ENCODE measurements around the gene TRAIP. TPM values are rescaled to one million over a fixed set of nuclear protein-coding genes. Genes with fewer than 3 reads are reported as not detected.

The TRAIP gene
- total RNA-seq, 1 experiment from 2014 or later = 18.5 TPM

- TF ChIP-seq TCF7L2 (IDR thresholded peaks at IDR 0.05; ENCODE audit: low read depth, low read length) (no peak), SIN3A (IDR thresholded peaks at IDR 0.05; ENCODE audit: borderline replicate concordance, insufficient read depth, low read depth, low read length) (no peak), CTCF (IDR thresholded peaks at IDR 0.05) (no peak), POLR2AphosphoS5 (IDR thresholded peaks at IDR 0.05; ENCODE audit: low read depth, low read length) (no peak)
- TF ChIP-seq, protein P1, sequence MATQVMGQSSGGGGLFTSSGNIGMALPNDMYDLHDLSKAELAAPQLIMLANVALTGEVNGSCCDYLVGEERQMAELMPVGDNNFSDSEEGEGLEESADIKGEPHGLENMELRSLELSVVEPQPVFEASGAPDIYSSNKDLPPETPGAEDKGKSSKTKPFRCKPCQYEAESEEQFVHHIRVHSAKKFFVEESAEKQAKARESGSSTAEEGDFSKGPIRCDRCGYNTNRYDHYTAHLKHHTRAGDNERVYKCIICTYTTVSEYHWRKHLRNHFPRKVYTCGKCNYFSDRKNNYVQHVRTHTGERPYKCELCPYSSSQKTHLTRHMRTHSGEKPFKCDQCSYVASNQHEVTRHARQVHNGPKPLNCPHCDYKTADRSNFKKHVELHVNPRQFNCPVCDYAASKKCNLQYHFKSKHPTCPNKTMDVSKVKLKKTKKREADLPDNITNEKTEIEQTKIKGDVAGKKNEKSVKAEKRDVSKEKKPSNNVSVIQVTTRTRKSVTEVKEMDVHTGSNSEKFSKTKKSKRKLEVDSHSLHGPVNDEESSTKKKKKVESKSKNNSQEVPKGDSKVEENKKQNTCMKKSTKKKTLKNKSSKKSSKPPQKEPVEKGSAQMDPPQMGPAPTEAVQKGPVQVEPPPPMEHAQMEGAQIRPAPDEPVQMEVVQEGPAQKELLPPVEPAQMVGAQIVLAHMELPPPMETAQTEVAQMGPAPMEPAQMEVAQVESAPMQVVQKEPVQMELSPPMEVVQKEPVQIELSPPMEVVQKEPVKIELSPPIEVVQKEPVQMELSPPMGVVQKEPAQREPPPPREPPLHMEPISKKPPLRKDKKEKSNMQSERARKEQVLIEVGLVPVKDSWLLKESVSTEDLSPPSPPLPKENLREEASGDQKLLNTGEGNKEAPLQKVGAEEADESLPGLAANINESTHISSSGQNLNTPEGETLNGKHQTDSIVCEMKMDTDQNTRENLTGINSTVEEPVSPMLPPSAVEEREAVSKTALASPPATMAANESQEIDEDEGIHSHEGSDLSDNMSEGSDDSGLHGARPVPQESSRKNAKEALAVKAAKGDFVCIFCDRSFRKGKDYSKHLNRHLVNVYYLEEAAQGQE (IDR thresholded peaks at IDR 0.05; ENCODE audit: insufficient read depth in 1 of 2, low read depth in 2 of 2, low read length in 1 of 2) = no peak
- Histone ChIP-seq H3K9me3 (ENCODE audit: control insufficient read depth, insufficient read depth, low read depth, low read length) (no peaks in the 10 kb centered on the region), H3K36me3 (ENCODE audit: control insufficient read depth, insufficient read depth, low read length) (no peaks in the 10 kb centered on the region), H3K4me1 (ENCODE audit: control insufficient read depth, insufficient read depth, low read length) (no peaks in the 10 kb centered on the region), H3K4me3 (ENCODE audit: low read depth in 2 of 2, low read length in 2 of 2) (no peak overlapping the region), H3K27me3 (ENCODE audit: control insufficient read depth, insufficient read depth, low read length) (no peaks in the 10 kb centered on the region), H3K27ac (ENCODE audit: low read length) (no peak overlapping the region)
- no TSS peak for BruUV-seq (replicated peaks)
- DNase-seq (ENCODE audit: low read depth, low spot score) = no peak
- POLR2A ChIA-PET = interaction anchor here (0.6 kb wide), 1 partner anchor 29 kb away, joined by 3 read pairs; no protein-coding TSS in a partner anchor
- in situ Hi-C loops (cut with HindIII; ENCODE audit: low pct_unique_long_range_greater_than_20kb, low sequenced_read_pairs) (no loop called here), intact Hi-C loops (cut with micrococcal nuclease; ENCODE audit: unreplicated experiment) (no loop called here)
- no peak for ATAC-seq
- CTCF ChIA-PET = no interaction called here
Measured at GRCh38 chr3:49876567-49876966, 20.2 kb upstream of the TRAIP start.

- Histone ChIP-seq H3K4me3 (ENCODE audit: low read depth in 2 of 2, low read length in 2 of 2) (no peak overlapping the region), H3K27me3 (ENCODE audit: control insufficient read depth, insufficient read depth, low read length) (no peaks in the 10 kb centered on the region), H3K27ac (ENCODE audit: low read length) (no peak overlapping the region), H3K36me3 (ENCODE audit: control insufficient read depth, insufficient read depth, low read length) (no peaks in the 10 kb centered on the region), H3K4me1 (ENCODE audit: control insufficient read depth, insufficient read depth, low read length) (no peaks in the 10 kb centered on the region), H3K9me3 (ENCODE audit: control insufficient read depth, insufficient read depth, low read depth, low read length) (no peaks in the 10 kb centered on the region)
- DNase-seq (ENCODE audit: low read depth, low spot score) = no peak
- in situ Hi-C loops (cut with HindIII; ENCODE audit: low pct_unique_long_range_greater_than_20kb, low sequenced_read_pairs) = no loop called here
- no TSS peak for BruUV-seq (replicated peaks)
- no peak for ATAC-seq
- CTCF ChIA-PET = no interaction called here
- no peak for TF ChIP-seq SIN3A (IDR thresholded peaks at IDR 0.05; ENCODE audit: borderline replicate concordance, insufficient read depth, low read depth, low read length)
- TF ChIP-seq CTCF (IDR thresholded peaks at IDR 0.05) = no peak
- POLR2A ChIA-PET = no interaction called here
- intact Hi-C loops (cut with micrococcal nuclease; ENCODE audit: unreplicated experiment) = no loop called here
Measured at GRCh38 chr3:49873623-49874022, 17.3 kb upstream of the TRAIP start.

All from Panc1 (cell line).